Uterus (tissue), 4 donors: ENCODE measurements around the gene ZNF574. TPM values are rescaled to one million over a fixed set of nuclear protein-coding genes. Genes with fewer than 3 reads are reported as not detected.

ENCODE experiments used
- DNase-seq, 2 donors: peaks; one replicate each; pipeline ENCODE4 v3.0.0-alpha.2; 2019 to 2020
- H3K27ac ChIP-seq, 2 donors: fragments of 200-600 bp; sonication (generic); 1 replicate in 1 of 2; 2 replicates in 1 of 2; pipeline ENCODE4 v1.5.1; 2016 to 2018
- H3K27me3 ChIP-seq, 2 donors: fragments of 200-600 bp; sonication (generic); one replicate each; pipeline ENCODE4 v1.5.1; 2018 to 2019; ENCODE audit warnings: control low read depth in 1 of 2
- H3K36me3 ChIP-seq, 2 donors: fragments of 200-600 bp; sonication (generic); one replicate each; pipeline ENCODE4 v1.5.1; 2019; ENCODE audit warnings: control low read depth in 1 of 2
- H3K4me1 ChIP-seq, 2 donors: fragments of 200-600 bp; sonication (generic); one replicate each; pipeline ENCODE4 v1.5.1; 2018 to 2019; ENCODE audit warnings: control low read depth in 1 of 2
- H3K4me3 ChIP-seq, 2 donors: fragments of 200-600 bp; sonication (generic); 1 replicate in 1 of 2; 2 replicates in 1 of 2; pipeline ENCODE4 v1.5.1; 2018 to 2019; ENCODE audit warnings: mild to moderate bottlenecking in 1 of 2
- H3K9me3 ChIP-seq, 2 donors: fragments of 200-600 bp; sonication (generic); one replicate each; pipeline ENCODE4 v1.5.1; 2019; ENCODE audit warnings: control low read depth in 1 of 2
- POLR2A ChIP-seq, 2 donors: fragments of 450-650 bp; IDR thresholded peaks; one replicate each; pipeline ENCODE4 v1.6.1; 2016; ENCODE audit warnings: antibody characterized with exemption in 2 of 2, mild to moderate bottlenecking in 1 of 2, moderate library complexity in 1 of 2
- intact Hi-C: fragments of 100-400 bp; cut with DNase I; formaldehyde crosslinking; loops from one replicate; pipeline ENCODE4 v1.15.1; 2023; ENCODE audit warnings: low total_unique reads
- total RNA-seq, 4 donors: library from RNA; depleted of rRNA in 3 of 4; stranded (reverse); fragments of >200 nt in 3 of 4; gene quantifications; one replicate each; pipeline versions ENCODE4 v1.1.0 to v1.2.4, GENCODE V29; 2014 to 2023
- TF ChIP-seq, protein P1 (sequence below), 4 experiments: fragments of 200-600 bp in 2 of 4; fragments of 450-650 bp in 2 of 4; sonication (generic) in 2 of 4; IDR thresholded peaks; one replicate each; pipeline ENCODE4 v1.5.1; 2016 to 2019; ENCODE audit warnings: antibody characterized with exemption in 4 of 4, mild to moderate bottlenecking in 2 of 4, moderate library complexity in 1 of 4
- donor health status: DM: yes; HTN: yes; CAD: no.

Gene ZNF574
- total RNA-seq, 4 donors from 2014 or later = 5.6 to 19.9 (median 14.1) TPM

DNA sequence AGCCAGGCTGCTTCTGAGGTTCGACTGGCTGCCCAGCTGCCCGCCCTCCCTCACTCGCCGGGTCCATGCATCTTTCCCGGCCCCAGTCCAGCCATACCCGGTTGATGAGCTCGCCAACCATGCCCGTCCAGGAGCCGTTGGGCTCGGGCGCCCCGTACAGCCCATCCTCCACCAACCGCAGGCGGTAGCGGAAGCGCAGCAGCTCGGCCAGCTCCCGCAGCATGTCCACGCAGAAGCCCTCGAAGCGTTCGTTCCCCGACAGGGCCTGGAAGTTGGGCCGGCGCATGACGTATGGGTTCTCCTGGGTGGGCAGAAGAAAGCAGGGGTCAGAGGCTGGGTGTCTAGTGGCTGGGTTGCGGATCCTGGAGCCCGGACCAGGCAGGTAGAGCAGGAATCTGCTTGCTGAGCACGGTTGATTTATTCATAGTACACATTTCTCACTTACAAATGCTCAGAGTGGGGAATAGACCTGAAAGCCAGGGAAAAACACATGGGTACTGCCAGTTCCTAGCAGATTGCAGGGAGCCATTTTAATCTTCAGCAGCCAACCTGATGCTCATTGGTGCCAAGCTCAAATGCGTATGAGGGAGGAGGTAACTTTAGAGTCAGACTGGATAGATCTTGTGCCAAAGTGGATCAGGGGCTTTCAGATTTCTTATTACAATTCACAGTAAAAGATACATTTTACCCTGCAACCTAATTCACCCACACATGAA lies 33.4 kb upstream of the ZNF574 start:
- Histone ChIP-seq H3K4me3 (no peak overlapping the region), H3K36me3 (no peaks in the 10 kb centered on the region), H3K9me3 (no peaks in the 10 kb centered on the region), H3K4me1 (no peaks in the 10 kb centered on the region), H3K27ac (no peak overlapping the region), H3K27me3 (no peaks in the 10 kb centered on the region)
- no peak for DNase-seq
- TF ChIP-seq, protein P1, sequence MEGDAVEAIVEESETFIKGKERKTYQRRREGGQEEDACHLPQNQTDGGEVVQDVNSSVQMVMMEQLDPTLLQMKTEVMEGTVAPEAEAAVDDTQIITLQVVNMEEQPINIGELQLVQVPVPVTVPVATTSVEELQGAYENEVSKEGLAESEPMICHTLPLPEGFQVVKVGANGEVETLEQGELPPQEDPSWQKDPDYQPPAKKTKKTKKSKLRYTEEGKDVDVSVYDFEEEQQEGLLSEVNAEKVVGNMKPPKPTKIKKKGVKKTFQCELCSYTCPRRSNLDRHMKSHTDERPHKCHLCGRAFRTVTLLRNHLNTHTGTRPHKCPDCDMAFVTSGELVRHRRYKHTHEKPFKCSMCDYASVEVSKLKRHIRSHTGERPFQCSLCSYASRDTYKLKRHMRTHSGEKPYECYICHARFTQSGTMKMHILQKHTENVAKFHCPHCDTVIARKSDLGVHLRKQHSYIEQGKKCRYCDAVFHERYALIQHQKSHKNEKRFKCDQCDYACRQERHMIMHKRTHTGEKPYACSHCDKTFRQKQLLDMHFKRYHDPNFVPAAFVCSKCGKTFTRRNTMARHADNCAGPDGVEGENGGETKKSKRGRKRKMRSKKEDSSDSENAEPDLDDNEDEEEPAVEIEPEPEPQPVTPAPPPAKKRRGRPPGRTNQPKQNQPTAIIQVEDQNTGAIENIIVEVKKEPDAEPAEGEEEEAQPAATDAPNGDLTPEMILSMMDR (IDR thresholded peaks at IDR 0.05) = no peak
- TF ChIP-seq POLR2A (IDR thresholded peaks at IDR 0.05) = no peak
- intact Hi-C loops = no loop called here

DNA sequence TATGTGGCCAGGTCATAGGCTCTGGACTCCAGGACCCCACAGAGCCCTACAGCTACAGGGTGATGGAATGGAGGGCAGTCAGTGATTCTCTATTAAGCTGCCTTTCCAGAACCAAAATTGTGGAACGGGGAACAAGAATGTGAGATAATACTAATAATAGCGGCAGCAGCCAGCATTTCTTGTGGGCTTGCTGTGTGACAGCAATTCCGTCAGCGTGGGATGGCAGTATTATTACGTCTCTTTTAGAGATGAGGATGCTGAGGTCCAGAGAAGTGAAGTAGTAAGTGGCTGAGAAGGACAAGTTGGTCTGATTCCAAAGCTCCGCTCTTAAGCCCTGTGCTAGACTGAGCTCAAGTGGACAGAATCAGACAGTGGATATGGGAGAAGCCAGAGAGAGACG lies 30.4 kb upstream of the ZNF574 start:
- intact Hi-C loops = no loop called here
- TF ChIP-seq, protein P1 (IDR thresholded peaks at IDR 0.05) = no peak
- no peak for TF ChIP-seq POLR2A (IDR thresholded peaks at IDR 0.05)
- Histone ChIP-seq H3K36me3 (no peaks in the 10 kb centered on the region), H3K4me3 (no peak overlapping the region), H3K4me1 (no peaks in the 10 kb centered on the region), H3K27ac (no peak overlapping the region), H3K27me3 (no peaks in the 10 kb centered on the region), H3K9me3 (no peaks in the 10 kb centered on the region)
- no peak for DNase-seq

DNA sequence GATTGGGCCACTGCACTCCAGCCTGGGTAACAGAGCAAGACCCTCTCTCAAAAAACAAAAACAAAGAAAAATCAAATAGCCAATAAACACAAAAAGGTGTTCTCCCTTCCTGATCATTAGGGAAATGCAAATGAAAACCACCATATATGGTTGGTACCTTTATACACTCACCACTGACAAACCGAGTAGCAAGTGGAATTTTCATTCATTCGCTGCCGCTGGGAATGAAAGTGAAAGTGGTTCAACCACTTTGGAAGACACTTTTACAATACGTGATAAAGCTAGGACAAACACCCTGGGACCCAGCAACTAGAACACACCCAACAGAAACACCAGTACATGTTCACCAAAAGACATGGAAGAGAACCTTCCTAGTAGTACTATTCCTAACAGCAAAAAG lies 27.0 kb upstream of the ZNF574 start:
- no peak for DNase-seq
- no peaks in the 10 kb centered on the region for H3K9me3 ChIP-seq
- H3K27me3 ChIP-seq = no peaks in the 10 kb centered on the region
- no peak overlapping the region for H3K27ac ChIP-seq
- no peak for TF ChIP-seq POLR2A (IDR thresholded peaks at IDR 0.05)
- TF ChIP-seq, protein P1 (IDR thresholded peaks at IDR 0.05) = no peak
- no peaks in the 10 kb centered on the region for H3K36me3 ChIP-seq
- H3K4me3 ChIP-seq = no peak overlapping the region
- no peaks in the 10 kb centered on the region for H3K4me1 ChIP-seq
- intact Hi-C loops = no loop called here

DNA sequence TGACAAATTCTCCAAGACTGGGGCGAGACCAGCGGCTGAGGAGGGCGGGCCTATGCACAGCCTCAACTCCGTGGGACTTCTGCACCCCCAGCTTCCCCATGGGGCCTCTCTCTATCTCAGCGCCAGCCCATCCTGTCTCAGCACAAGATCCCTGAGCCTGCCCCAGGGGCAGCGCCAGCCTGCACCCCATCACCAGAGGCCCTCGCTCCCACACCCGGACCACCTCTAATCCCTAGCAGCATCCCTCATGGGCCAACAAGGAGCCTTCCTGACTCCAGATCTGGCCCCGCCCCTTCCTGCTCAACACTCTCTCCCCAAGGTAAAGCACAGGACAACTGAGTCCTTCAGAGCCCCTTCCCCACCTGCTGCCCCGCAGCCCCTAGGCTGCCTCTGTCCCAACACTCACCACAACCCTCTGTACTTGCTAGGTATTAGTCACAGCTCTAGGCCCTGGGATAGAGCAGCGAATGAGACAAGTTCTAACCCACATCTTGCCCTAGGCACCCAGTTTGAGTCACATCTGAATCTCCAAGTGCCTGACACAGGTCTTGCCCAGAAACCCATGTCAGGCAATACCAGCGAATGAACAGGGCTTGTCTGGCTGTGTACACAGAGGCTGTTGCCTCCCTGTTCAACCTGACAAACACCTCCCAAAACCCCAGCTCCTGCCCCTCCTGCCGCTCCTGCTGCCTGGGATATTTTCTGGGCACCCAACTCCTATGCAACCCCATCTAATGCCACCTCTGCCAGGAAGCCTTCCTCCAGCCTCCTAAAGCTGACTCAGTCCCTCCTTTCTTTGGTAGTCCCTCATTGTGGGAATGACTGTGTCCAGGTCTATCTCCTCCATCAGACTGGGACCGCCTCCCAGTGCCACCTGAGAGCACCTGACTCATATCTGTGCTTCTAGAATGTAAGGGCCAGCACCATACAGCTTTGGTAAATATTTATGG lies 24.5 kb upstream of the ZNF574 start:
- H3K4me1 ChIP-seq = no peaks in the 10 kb centered on the region
- H3K9me3 ChIP-seq = no peaks in the 10 kb centered on the region
- intact Hi-C loops = no loop called here
- no peak for DNase-seq
- no peak overlapping the region for H3K4me3 ChIP-seq
- no peak for TF ChIP-seq POLR2A (IDR thresholded peaks at IDR 0.05)
- TF ChIP-seq, protein P1 (IDR thresholded peaks at IDR 0.05) = no peak
- H3K27me3 ChIP-seq = no peaks in the 10 kb centered on the region
- H3K36me3 ChIP-seq = no peaks in the 10 kb centered on the region
- H3K27ac ChIP-seq = no peak overlapping the region
